ENCODE measurements around the gene CATSPER1. TPM values are rescaled to one million over a fixed set of nuclear protein-coding genes. Genes with fewer than 3 reads are reported as not detected.

CATSPER1 gene
- total and polyA plus RNA-seq, 2 of the 13 experiments (the other 11 are each of a cell fraction or from before 2014, with no cell fraction given): 0.17 TPM; not detected in 1

- TF ChIP-seq ZBTB4 (CRISPR knock-in tag; IDR thresholded peaks at IDR 0.05; ENCODE audit: borderline replicate concordance): no peak
- no peak for TF ChIP-seq ZNF773 (CRISPR knock-in tag; IDR thresholded peaks at IDR 0.05; ENCODE audit: borderline replicate concordance)
- TF ChIP-seq MXD4 (CRISPR knock-in tag; IDR thresholded peaks at IDR 0.05): no peak
- TF ChIP-seq ZNF33B (CRISPR knock-in tag; IDR thresholded peaks at IDR 0.05): no peak
- TF ChIP-seq SRSF4 (IDR thresholded peaks at IDR 0.05; ENCODE audit: low read depth, low read length, poor library complexity, severe bottlenecking): no peak
- no peak for TF ChIP-seq ZNF468 (CRISPR knock-in tag; IDR thresholded peaks at IDR 0.05)
- no peak for TF ChIP-seq ZNF850 (CRISPR knock-in tag; conservative IDR thresholded peaks at IDR 0.05)
- TF ChIP-seq ZBED4 (CRISPR knock-in tag; IDR thresholded peaks at IDR 0.05; ENCODE audit: borderline replicate concordance): 0 out of 2 replicates have a peak, but pooled peaks have one; percentile 44
- TF ChIP-seq ZNF646 (CRISPR knock-in tag; IDR thresholded peaks at IDR 0.05): no peak
- no peak for TF ChIP-seq DRAP1 (CRISPR knock-in tag; IDR thresholded peaks at IDR 0.05)
- 0 out of 2 replicates have a peak, but pooled peaks have one; percentile 38 for TF ChIP-seq PITX1 (CRISPR knock-in tag; IDR thresholded peaks at IDR 0.05)
- TF ChIP-seq BHLHE40 (IDR thresholded peaks at IDR 0.05; ENCODE audit: low read length): no peak
These were observed 37.3 kb downstream of the CATSPER1 start (continued) for GRCh38 chr11:65988791-65989592.
